BJ (cell line): ENCODE measurements around the gene TBC1D17. TPM values are rescaled to one million over a fixed set of nuclear protein-coding genes. Genes with fewer than 3 reads are reported as not detected.

Experiments used
- CTCF ChIA-PET: fragments of 350-600 bp; formaldehyde crosslinking; extraction: SDS; loops from one replicate; lab custom pipeline; 2021; ENCODE audit warnings: antibody characterized with exemption, inconsistent platforms; lab: Yijun Ruan, JAX
- POLR2A ChIA-PET: fragments of 300-600 bp; sonication (Branson Sonifier 250); formaldehyde crosslinking; extraction: SDS; loops from one replicate; lab custom pipeline; 2021; ENCODE audit warnings: antibody characterized with exemption; lab: Charles Lee
- DNase-seq: peaks from one replicate; pipeline ENCODE4 v3.0.0-alpha.2; 2011; ENCODE audit warnings: low read depth
- H3K27me3 ChIP-seq: 2 replicates; pipeline ENCODE4 v1.6.0; 2011; ENCODE audit warnings: low read length; ENCODE audit not compliant: control insufficient read depth, insufficient read depth
- H3K36me3 ChIP-seq: 2 replicates; pipeline ENCODE4 v1.5.1; 2011; ENCODE audit warnings: low read length; ENCODE audit not compliant: control insufficient read depth, insufficient read depth
- H3K4me3 ChIP-seq: 2 replicates; pipeline ENCODE4 v1.5.1; 2011; ENCODE audit warnings: low read depth, mild to moderate bottlenecking, control low read depth, low read length
- CTCF ChIP-seq: IDR thresholded peaks from 2 replicates; pipeline ENCODE4 v1.5.1; 2011; ENCODE audit warnings: low read depth, mild to moderate bottlenecking, control low read depth, inconsistent platforms, low read length, moderate library complexity; ENCODE audit not compliant: insufficient read depth
- polyA plus RNA-seq: library from polyadenylated mRNA; depleted of rRNA; stranded (reverse); fragments of >200 nt; gene quantifications from 2 replicates; pipeline ENCODE4 v1.2.3, GENCODE V29; 2011

Gene TBC1D17
- polyA plus RNA-seq, 1 experiment = 26.7 TPM

- POLR2A ChIA-PET = no interaction called here
- H3K36me3 ChIP-seq = peaks cover 14% of the 10 kb centered on the region
- no peaks in the 10 kb centered on the region for H3K27me3 ChIP-seq
- no peak for DNase-seq
- no peak for TF ChIP-seq CTCF
- no peak overlapping the region for H3K4me3 ChIP-seq
- CTCF ChIA-PET = no interaction called here
These were observed 49.0 kb downstream of the TBC1D17 start for GRCh38 chr19:49926515-49926914.

GRCh38 chr19:49927526-49928264 lies 50.2 kb downstream of the TBC1D17 start:
- Histone ChIP-seq H3K36me3 (peaks cover 14% of the 10 kb centered on the region), H3K27me3 (no peaks in the 10 kb centered on the region), H3K4me3 (no peak overlapping the region)
- no peak for TF ChIP-seq CTCF
- no peak for DNase-seq
- ChIA-PET POLR2A (interaction anchor here (1.0 kb wide), 1 partner anchor 50 kb away, joined by 3 read pairs; the partner anchor contains the start of genes AKT1S1 and TBC1D17), CTCF (interaction anchor here (0.6 to 1.0 kb wide), 3 partner anchors 10 to 68 kb away, joined by 3 to 4 read pairs (median 3); no protein-coding TSS in a partner anchor)

GRCh38 chr19:49929121-49929610 lies 51.7 kb downstream of the TBC1D17 start, which contains the start of the genes ATF5 and NUP62:
Gene ATF5 (plus strand): TSS chr19:49929205. CDS start chr19:49930851, 1,646 bp downstream.
Gene NUP62 (minus strand): TSS chr19:49929504. CDS start chr19:49909807, 19,697 bp downstream.
- Histone ChIP-seq H3K27me3 (no peaks in the 10 kb centered on the region), H3K36me3 (peaks cover 10% of the 10 kb centered on the region), H3K4me3 (peak within 1 kb of the TSS; percentile 98)
- TF ChIP-seq CTCF = no peak
- ChIA-PET CTCF (interaction anchor here (1.9 kb wide), 1 partner anchor 9 kb away, joined by 9 read pairs; no protein-coding TSS in a partner anchor), POLR2A (interaction anchor here (0.5 kb wide), 1 partner anchor 158 kb away, joined by 35 read pairs; no protein-coding TSS in a partner anchor)
- DNase-seq = peak; percentile 29

GRCh38 chr19:49929611-49930482 lies 52.3 kb downstream of the TBC1D17 start:
- Histone ChIP-seq H3K27me3 (no peaks in the 10 kb centered on the region), H3K4me3 (peak overlapping the region; percentile 98), H3K36me3 (peaks cover 8% of the 10 kb centered on the region)
- ChIA-PET POLR2A (interaction anchor here (0.5 to 0.6 kb wide), 2 partner anchors 63 to 159 kb away, joined by 3 to 35 read pairs; no protein-coding TSS in a partner anchor), CTCF (interaction anchor here (1.9 kb wide), 1 partner anchor 8 kb away, joined by 9 read pairs; no protein-coding TSS in a partner anchor)
- no peak for TF ChIP-seq CTCF
- DNase-seq = peak; percentile 73
